ENCODE measurements around the gene EPB41L2. TPM values are rescaled to one million over a fixed set of nuclear protein-coding genes. Genes with fewer than 3 reads are reported as not detected.

Gene EPB41L2
- total RNA-seq, 2 experiments from 2014 or later, result 9.5 to 12.3 TPM

- POLR2A ChIA-PET, result interaction anchor here (0.7 kb wide), 1 partner anchor 10 kb away, joined by 3 read pairs; no protein-coding TSS in a partner anchor
- H3K27me3 ChIP-seq (ENCODE audit: control insufficient read depth in 1 of 2, insufficient read depth in 2 of 2, low read length in 2 of 2), result no peaks in the 10 kb centered on the region
- TF ChIP-seq CTCF (IDR thresholded peaks at IDR 0.05), result no peak
- intact Hi-C loops (cut with DNase I, micrococcal nuclease), result loop anchor here (2.0 to 10.0 kb wide), 4 partner anchors 312 to 1602 kb away; no protein-coding TSS in a partner anchor
- no peak overlapping the region for H3K4me3 ChIP-seq (ENCODE audit: low read length)
- Mint-ChIP-seq H3K4me1 (ENCODE audit: low read depth) (no peaks in the 10 kb centered on the region), H3K27me3 (no peaks in the 10 kb centered on the region), H3K9me3 (no peaks in the 10 kb centered on the region), H3K27ac (no peak overlapping the region), H3K4me3 (no peak overlapping the region), H3K36me3 (ENCODE audit: low read depth) (no peaks in the 10 kb centered on the region)
- CTCF ChIA-PET, result no interaction called here
- no peaks in the 10 kb centered on the region for H3K36me3 ChIP-seq (ENCODE audit: insufficient read depth, low read length)
- no peaks in the 10 kb centered on the region for H3K4me1 ChIP-seq (ENCODE audit: insufficient read depth, low read length)
- H3K27ac ChIP-seq (ENCODE audit: low read depth in 1 of 2, low read length in 2 of 2), result no peak overlapping the region
- DNase-seq (no peak), ATAC-seq (ENCODE audit: poor library complexity) (no peak)
- no peaks in the 10 kb centered on the region for H3K9me3 ChIP-seq (ENCODE audit: control insufficient read depth in 1 of 2, insufficient read depth in 1 of 2, low read length in 2 of 2)
Measured at GRCh38 chr6:130882370-130882769, 180.7 kb downstream of the EPB41L2 start.

GRCh38 chr6:130879826-130880225, 183.2 kb downstream of the EPB41L2 start:
- H3K36me3 Mint-ChIP-seq (ENCODE audit: low read depth), result no peaks in the 10 kb centered on the region
- H3K4me3 Mint-ChIP-seq, result no peak overlapping the region
- H3K27ac Mint-ChIP-seq, result no peak overlapping the region
- Histone ChIP-seq H3K4me1 (ENCODE audit: insufficient read depth, low read length) (no peaks in the 10 kb centered on the region), H3K27ac (ENCODE audit: low read depth in 1 of 2, low read length in 2 of 2) (no peak overlapping the region), H3K9me3 (ENCODE audit: control insufficient read depth in 1 of 2, insufficient read depth in 1 of 2, low read length in 2 of 2) (no peaks in the 10 kb centered on the region), H3K36me3 (ENCODE audit: insufficient read depth, low read length) (no peaks in the 10 kb centered on the region), H3K27me3 (ENCODE audit: control insufficient read depth in 1 of 2, insufficient read depth in 2 of 2, low read length in 2 of 2) (no peaks in the 10 kb centered on the region), H3K4me3 (ENCODE audit: low read length) (no peak overlapping the region)
- no peaks in the 10 kb centered on the region for H3K9me3 Mint-ChIP-seq
- intact Hi-C loops (cut with DNase I, micrococcal nuclease), result loop anchor here (10.0 kb wide), 3 partner anchors 315 to 1605 kb away; no protein-coding TSS in a partner anchor
- ATAC-seq (ENCODE audit: poor library complexity) (no peak), DNase-seq (no peak)
- no peaks in the 10 kb centered on the region for H3K27me3 Mint-ChIP-seq
- POLR2A ChIA-PET, result no interaction called here
- no peaks in the 10 kb centered on the region for H3K4me1 Mint-ChIP-seq (ENCODE audit: low read depth)
- TF ChIP-seq CTCF (IDR thresholded peaks at IDR 0.05), result no peak
- CTCF ChIA-PET, result interaction anchor here (1.0 kb wide), 1 partner anchor 237 kb away, joined by 3 read pairs; no protein-coding TSS in a partner anchor

GRCh38 chr6:130873746-130874145, 189.3 kb downstream of the EPB41L2 start:
- DNase-seq, result no peak
- Mint-ChIP-seq H3K36me3 (ENCODE audit: low read depth) (no peaks in the 10 kb centered on the region), H3K27me3 (no peaks in the 10 kb centered on the region), H3K4me3 (no peak overlapping the region), H3K4me1 (ENCODE audit: low read depth) (no peaks in the 10 kb centered on the region), H3K27ac (no peak overlapping the region), H3K9me3 (no peaks in the 10 kb centered on the region)
- no peaks in the 10 kb centered on the region for H3K4me1 ChIP-seq (ENCODE audit: insufficient read depth, low read length)
- POLR2A ChIA-PET, result no interaction called here
- no peak overlapping the region for H3K4me3 ChIP-seq (ENCODE audit: low read length)
- TF ChIP-seq CTCF (IDR thresholded peaks at IDR 0.05), result no peak
- intact Hi-C loops (cut with DNase I, micrococcal nuclease), result loop anchor here in 1 of 2 experiments (2.0 kb wide), 1 partner anchor 551 kb away; no protein-coding TSS in a partner anchor
- H3K27me3 ChIP-seq (ENCODE audit: control insufficient read depth in 1 of 2, insufficient read depth in 2 of 2, low read length in 2 of 2), result no peaks in the 10 kb centered on the region
- H3K36me3 ChIP-seq (ENCODE audit: insufficient read depth, low read length), result no peaks in the 10 kb centered on the region
- no peaks in the 10 kb centered on the region for H3K9me3 ChIP-seq (ENCODE audit: control insufficient read depth in 1 of 2, insufficient read depth in 1 of 2, low read length in 2 of 2)
- no peak for ATAC-seq (ENCODE audit: poor library complexity)
- CTCF ChIA-PET, result no interaction called here
- no peak overlapping the region for H3K27ac ChIP-seq (ENCODE audit: low read depth in 1 of 2, low read length in 2 of 2)

Measured in CD4-positive, alpha-beta T cell (primary cell).